ENCODE data around the gene SKA2. TPM values are rescaled to one million over a fixed set of nuclear protein-coding genes. Genes with fewer than 3 reads are reported as not detected.
"Not testable (repeated sequence)": the region's sequence is repeated elsewhere in the genome, so short reads cannot be mapped to it uniquely, and the experiment has no call there.

Gene SKA2
- total RNA-seq, 1 donor from 2014 or later: 51.9 TPM

DNA sequence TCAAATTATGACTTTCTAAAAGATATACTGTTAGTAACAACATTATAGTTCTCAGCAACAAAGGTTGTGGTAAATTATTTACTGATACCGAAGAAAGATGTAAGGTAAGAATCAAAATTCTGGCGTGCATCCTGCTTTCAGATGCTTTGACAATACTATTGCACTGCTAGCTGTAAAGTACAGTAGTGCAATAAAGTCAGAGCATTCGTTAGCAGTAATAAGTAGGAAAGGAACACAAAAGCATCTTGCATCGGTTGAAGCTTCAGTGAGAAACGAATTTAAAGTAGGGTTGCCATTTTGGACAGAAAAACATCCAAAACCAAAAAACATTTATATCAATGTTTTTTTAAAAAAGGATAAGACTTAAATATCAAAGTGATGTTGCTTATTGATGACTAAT lies 4.0 kb downstream of the SKA2 start:
- DNase-seq: no peak

DNA sequence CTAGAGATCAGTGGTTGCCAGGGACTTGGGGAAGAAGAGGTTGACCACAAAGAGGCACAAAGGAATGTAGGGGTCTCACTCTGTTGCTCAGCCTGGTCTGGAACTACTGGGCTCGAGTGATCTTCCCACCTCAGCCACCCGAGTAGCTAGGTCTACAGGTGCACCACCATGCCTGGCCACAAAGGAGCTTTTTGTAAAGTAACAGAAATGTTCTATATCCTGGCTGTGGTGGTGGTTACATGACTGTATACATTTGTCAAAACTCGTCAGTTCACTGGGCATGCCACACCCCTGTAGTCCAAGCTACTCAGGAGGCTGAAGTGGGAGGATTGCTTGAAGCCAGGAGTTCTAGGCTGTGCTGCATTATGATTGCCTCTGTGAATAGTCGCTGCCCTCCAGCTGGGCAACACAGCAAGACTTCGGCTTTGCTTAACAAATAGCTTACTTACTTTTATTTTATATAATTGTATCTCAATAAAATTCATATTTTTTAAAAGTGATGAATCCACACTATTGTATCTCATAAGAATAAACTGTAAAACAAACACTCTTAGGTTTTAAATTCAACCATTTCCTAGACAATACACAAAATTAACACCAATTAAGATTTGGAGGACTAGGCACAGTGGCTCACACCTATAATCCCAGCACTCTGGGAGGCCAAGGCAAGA lies 5.0 kb downstream of the SKA2 start:
- no peak for DNase-seq

DNA sequence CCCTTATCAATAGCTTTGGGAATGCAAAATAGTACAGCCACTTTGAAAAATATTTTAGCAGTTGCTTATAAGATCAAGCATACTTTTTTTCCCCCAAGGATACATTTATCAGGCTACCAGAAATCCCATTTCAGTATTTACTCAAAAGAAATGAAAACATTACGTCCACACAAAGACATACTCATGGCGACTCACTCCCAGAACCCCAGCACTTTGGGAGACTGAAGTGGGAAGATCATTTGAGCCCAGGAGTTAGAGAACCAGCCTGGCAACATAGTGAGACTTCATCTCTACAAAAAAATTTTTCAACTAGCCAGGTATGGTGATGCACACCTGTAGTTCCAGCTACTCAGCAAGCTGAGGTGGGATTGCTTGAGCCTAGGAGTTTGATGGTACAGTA lies 5.9 kb downstream of the SKA2 start:
- DNase-seq: no peak

DNA sequence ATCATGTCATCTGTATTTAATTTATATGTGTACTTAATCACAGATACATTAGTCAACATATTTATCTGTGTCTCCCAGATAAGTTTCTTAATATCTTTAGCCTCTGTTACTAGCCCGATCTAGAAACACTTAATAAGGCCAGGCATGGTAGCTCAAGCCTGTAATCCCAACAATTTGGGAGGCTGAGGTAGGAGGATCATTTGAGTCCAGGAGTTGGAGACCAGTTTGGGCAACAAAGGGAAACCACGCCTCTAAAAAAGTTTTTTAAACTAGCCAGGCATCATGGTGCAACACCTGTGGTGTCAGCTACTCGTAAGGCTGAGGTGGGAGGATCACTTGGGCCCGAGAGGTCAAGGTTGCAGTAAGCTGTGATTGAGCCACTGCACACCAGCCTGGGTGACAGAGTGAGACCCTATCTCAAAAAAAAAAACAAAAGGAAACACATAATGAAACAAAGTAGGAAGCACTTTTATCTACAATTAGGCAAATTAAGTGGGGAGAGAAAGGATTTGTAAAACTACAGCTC lies 9.4 kb downstream of the SKA2 start:
- no peak for DNase-seq

DNA sequence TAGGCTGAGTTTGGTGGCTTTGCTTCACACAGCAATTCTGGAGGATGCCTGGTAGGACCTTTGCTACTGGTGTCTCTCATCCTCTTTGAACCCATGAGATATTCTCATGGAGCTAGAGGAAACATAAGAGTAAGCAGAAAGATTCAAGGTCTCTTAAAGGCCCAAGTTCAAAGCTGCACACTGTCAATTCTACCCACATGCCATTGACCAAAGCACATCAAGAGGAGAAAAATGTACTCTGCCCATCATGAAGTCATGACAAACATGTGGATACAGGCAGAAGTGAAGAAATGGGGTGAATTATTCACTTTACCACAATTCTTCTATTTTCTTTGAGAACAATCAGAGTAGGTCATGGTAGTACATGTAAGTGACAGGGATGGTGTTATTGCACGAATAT lies 13.1 kb downstream of the SKA2 start:
- no peak for DNase-seq

- DNase-seq: no peak
Measured at GRCh38 chr17:59139939-59140338, 15.0 kb downstream of the SKA2 start.

DNA sequence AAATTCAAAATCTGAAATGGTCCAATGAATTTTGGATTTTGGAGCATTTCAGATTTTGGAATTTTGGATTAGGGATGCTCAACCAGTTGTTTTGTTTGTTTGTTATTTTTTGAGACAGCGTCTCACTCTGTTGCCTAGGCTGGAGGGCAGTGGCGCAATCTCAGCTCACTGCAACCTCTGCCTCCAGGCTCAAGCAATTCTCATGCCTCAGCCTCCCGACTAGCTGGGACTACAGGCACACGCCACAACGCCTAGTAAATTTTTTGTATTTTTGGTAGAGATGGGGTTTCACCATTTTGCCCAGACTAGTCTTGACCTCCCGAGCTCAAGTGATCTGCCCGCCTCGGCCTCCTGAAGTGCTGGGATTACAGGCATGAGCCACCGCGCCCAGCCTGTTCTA lies 16.6 kb downstream of the SKA2 start:
- DNase-seq: not testable (repeated sequence)

DNA sequence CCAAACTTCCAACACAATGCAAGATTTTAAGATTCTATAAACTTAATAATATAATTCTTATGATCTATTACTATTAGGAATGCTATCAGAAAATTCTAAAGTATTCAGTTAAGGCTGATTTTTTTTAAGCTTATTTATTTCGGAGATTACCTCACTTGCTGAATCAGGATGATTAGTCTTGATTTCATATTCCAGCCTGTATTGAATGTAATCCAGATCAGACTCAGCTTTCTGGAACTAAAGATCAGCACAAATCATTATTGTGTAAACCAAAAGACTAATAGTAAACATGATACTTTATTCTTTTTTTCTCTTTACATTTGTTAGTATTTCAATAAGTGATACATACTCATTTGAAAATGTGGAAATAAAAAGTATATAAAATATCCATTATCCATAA lies 23.9 kb downstream of the SKA2 start:
- no peak for DNase-seq

- DNase-seq: no peak
Measured at GRCh38 chr17:59129814-59130213, 25.2 kb downstream of the SKA2 start.

DNA sequence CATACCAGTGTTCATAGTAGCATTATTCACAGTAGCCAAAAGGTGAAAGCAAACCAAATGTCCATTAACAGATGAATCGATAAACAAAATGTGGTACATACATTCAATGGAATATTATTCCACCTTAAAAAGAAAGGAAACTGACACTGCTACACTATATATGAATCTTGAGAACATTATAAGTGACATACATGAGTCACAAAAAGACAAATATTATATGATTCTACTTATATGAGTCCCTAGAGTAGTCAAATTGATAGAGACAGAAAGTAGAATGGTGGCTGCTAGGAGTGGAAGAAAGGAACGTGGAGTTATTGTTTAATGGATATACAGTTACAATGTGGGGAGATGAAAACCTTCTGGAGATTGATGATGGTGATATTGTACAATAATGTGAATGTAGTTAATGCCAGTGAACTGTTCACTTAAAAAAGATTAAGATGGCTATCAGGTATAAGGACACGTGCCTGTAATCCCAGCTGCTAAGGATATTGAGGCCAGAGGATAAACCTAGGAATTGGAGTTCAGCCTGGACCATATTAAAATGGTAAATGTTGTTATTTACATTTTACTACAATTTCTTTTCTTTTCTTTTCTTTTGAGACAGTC lies 28.1 kb downstream of the SKA2 start:
- DNase-seq: no peak

DNA sequence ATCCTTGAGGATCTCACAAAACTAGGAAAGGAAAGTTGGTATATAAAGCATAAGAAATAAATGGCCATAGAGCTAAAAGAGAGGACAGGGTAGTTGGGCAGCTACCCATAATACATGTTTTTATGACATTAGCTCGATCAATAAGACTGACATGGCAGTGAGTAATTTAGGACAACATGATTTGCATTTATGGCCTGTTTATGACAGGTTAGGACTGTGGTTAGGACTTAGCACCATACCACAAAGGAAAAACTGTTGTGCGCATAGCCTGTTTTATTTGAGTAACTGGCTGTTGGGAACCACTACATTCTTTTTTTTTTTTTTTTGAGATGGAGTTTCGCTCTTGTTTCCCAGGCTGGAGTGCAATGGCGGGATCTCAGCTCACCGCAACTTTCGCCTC lies 30.3 kb downstream of the SKA2 start:
- DNase-seq: no peak

DNA sequence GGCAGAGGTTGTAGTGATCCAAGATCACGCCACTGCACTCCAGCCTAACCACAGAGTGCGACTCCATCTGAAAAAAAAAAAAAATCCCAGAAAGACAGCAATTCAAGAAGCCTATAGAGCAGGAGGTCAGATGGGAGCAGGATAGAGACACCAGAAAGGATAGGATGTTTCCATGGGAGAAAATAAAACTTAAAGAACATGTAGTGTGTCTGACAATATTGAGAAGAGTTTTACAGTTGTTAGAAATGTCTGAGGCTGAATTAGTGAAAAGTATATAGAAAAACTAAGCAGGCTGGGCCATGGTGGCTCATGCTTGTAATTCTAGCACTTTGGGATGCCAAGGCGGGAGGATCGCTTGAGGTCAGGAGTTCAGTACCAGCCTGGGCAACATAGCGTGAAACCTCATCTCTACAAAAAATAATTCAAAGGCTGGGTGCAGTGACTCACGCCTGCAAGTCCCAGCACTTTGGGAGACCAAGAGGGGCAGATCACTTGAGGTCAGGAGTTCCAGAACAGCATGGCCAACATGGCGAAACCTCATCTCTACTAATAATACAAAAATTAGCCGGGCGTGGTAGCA lies 33.0 kb downstream of the SKA2 start:
- no peak for DNase-seq

GRCh38 chr17:59115474-59115873 lies 39.5 kb downstream of the SKA2 start:
- DNase-seq: no peak

GRCh38 chr17:59111539-59111938 lies 43.4 kb downstream of the SKA2 start:
- no peak for DNase-seq

GRCh38 chr17:59110973-59111372 lies 44.0 kb downstream of the SKA2 start:
- DNase-seq: no peak

DNA sequence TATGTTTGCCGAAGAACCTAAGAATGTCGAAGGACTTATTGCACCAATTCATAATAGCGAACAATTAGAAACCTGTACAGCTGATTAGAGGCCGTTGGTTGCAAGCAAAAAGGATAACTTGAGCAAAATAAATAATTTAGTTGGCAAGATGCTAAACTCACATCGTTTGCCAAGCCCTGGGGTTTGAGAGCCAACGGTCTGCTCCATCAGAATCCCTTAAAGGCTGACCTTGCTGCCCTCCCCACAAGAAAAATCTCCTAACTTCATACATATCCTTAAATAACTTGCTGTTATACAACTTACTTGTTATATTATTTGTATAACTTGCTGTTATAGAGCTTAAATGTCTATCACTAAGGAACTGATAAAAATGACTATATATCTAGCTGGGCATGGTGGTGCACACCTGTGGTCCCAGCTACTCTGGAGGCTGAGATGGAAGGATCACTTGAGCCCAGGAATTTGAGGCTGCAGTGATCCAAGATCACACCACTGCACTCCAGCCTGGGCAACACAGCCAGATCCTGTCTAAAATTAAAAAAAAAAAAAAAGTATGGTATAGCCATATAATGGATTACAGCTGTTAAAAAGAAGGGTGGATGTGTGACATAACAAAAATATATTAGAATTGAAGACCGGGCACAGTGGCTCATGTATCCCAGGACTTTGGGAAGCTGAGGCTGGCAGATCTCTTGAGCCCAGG lies 46.4 kb downstream of the SKA2 start:
- no peak for DNase-seq

- no peak for DNase-seq
Measured at GRCh38 chr17:59107306-59107670, 47.7 kb downstream of the SKA2 start.

- DNase-seq: peak; percentile 100
Measured at GRCh38 chr17:59106463-59107305, 48.3 kb downstream of the SKA2 start, which contains the start of gene TRIM37. Gene TRIM37 (minus strand): TSS chr17:59106880. CDS start chr17:59106461, 419 bp downstream.

- DNase-seq: peak; percentile 54
Measured at GRCh38 chr17:59105852-59106462, 49.0 kb downstream of the SKA2 start.

DNA sequence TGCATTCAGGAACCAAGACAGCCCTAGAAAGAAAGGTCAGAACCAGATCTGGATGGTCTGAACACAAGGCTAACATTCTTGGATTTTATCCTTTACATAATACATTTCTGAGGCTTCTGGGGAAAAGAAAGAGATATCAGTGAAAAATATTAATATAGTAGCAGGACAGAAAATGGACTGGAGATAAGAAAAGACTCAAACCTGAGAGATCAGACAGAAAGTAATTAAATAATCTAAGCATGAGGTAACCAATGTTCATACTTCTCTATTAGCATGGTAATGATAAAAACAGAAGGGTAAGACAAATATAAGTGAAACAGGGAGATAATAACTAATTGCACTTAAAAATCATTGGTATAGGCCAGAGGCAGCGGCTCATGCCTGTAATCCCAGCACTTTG lies 53.8 kb downstream of the SKA2 start:
- DNase-seq: no peak

DNA sequence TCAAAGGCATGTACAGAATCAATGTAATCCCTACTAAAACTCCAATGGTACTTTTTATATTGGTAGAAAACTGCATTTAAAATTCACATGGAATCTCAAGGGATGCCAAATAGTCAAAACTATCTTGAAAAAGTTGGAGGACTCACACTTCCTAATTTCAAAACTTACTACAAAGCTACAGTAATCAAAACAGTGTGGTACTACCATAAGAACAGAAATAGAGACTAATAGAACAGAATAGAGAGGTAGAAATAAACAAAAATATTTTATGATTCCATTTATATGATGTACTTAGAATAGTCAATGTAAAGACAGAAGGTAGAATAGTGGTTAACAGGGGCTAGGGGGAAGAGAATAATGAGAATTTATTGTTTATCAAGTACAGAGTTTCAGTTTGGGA lies 57.1 kb downstream of the SKA2 start:
- no peak for DNase-seq

Data from dermis blood vessel endothelial cell (primary cell).